ENCODE results near the gene SIRT3. TPM values are rescaled to one million over a fixed set of nuclear protein-coding genes. Genes with fewer than 3 reads are reported as not detected.

SIRT3 gene
- 3.6 TPM for total RNA-seq (ENCODE audit: insufficient read depth, low replicate concordance)

- peak; percentile 88 for DNase-seq (ENCODE audit: low spot score)
Observed at GRCh38 chr11:235997-236773, at the start of gene SIRT3. Gene SIRT3 (minus strand): TSS chr11:236342. CDS start chr11:236328, 14 bp downstream.

GRCh38 chr11:285894-286220, 49.7 kb upstream of the SIRT3 start:
- no peak for DNase-seq (ENCODE audit: low spot score)

DNA sequence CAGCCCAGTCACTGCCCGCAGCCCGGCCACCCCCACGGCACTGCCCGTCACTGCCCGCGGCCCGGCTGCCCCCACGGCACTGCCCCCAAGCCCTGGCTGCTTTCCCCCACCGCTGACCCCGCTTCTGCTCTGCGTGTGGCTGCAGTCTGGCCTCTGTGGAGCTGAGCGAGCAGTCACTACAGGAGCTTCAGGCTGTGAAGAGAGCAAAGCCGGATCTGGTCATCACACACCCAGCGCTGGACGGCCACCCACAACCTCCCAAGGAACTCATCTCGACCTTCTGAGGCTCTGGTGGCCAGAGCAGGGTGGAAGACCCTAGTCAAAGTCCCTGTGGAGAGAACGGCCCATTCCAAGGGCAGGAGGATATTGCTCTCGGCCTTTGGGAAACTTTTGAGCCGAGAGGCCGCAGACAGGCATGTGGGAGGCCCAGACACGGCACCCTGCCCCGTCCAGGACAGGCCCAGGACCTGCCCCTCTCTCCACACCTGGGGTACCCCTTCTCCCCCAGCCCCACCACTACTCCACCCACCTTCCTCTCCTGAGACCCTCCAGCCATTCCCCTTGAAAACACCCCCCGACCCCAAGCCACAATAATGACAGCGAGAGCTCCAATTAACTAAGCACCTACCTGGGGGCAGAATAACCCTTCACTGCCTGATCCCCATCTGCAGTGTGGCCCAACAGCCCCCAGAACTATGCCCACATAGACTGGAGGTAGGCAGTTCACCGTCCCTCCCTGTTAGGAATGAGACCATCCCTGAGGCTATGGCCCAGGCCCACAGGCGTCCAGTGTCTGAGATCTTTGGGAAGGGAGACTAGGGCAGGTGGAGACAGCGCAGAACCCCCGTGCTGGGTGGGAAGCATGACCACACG, 49.1 kb upstream of the SIRT3 start:
- no peak for DNase-seq (ENCODE audit: low spot score)

GRCh38 chr11:284105-285020, 48.2 kb upstream of the SIRT3 start:
- no peak for DNase-seq (ENCODE audit: low spot score)

DNA sequence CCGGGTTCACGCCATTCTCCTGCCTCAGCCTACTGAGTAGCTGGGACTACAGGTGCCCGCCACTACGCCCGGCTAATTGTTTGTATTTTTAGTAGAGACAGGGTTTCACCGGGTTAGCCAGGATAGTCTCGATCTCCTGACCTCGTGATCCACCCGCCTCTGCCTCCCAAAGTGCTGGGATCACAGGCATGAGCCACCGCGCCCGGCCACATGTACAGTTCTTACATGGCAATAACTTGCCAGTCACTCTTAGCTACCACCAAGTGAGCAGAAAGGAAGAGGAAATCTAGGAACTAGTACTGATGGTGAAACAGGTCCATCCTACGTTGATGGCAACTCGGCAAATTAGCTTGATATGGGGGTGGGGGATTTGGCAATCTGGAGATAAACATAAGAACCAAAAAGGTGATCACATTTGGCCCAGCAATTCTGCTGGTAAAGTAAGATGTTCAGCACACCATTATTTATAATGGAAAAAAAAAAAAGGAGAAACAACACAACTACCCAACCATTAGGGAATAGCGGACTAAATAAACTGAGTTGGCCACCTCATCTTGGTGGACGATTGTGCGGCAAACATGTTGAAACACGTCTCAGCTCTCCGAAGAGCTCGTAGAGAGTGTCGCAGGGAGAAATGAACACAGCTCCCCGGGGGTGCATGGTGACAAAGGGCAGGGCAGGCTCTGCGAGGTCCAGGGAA, 47.4 kb upstream of the SIRT3 start:
- no peak for DNase-seq (ENCODE audit: low spot score)

DNA sequence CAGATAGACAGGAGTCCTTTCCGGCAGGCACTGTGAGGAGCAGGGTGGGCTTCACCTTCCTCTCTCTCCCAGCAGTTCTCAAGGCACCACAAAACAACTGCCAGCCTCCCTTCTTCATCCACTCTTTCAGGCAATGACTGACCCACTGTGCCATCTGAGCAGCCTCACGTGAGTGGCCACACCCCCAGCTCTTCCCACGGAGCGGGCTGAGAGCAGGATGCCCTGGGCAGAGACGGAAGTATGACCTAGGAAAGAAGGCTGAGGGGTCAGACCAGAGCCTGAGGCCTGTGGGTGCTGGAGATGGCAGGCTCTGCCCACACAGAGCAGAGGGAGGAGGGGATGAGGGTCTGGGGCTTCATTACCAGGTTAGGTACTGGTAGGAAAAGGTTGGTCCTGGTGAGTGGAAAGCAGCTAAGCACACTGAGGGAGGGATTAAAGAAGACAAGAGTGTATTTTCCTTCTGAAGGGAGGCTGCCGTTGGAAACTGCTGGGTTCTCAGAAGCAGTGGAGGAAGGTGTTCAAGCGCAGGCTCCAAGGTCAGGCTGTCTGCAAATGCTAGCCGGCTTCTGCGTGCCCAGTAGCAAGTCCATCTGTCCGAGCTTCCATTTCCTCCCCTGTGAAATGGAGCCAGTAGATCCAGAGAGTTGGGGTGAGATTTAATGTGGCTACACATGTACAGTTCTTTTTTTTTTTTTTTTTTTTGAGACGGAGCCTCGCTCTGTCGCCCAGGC, 46.7 kb upstream of the SIRT3 start:
- DNase-seq (ENCODE audit: low spot score), result no peak

- no peak for DNase-seq (ENCODE audit: low spot score)
Observed at GRCh38 chr11:282171-282570, 46.0 kb upstream of the SIRT3 start.

DNA sequence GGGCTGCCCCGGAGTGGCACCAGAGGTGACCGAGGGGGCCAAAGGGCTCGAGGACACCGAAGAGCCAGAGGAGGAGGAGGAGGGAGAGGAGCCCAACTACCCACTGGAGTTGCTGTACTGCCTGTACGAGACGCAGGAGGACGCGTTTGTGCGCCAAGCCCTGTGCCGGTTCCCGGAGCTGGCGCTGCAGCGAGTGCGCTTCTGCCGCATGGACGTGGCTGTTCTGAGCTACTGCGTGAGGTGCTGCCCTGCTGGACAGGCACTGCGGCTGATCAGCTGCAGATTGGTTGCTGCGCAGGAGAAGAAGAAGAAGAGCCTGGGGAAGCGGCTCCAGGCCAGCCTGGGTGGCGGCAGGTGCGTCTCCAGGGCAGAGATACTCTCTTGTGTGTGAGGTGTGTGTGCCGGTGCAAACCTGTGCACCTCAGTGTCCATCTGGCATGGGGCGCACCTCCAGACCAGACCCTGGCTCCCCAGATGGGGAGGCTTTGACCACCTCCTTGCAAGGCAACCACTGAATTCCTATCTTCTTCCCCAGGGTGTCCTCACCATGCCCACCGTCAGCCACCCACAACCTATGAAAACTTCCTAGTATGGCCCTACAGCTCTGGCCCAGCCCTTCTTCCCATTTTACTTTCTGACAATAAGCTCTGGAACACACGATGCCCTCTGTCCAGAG, 45.5 kb upstream of the SIRT3 start:
- DNase-seq (ENCODE audit: low spot score), result no peak

DNA sequence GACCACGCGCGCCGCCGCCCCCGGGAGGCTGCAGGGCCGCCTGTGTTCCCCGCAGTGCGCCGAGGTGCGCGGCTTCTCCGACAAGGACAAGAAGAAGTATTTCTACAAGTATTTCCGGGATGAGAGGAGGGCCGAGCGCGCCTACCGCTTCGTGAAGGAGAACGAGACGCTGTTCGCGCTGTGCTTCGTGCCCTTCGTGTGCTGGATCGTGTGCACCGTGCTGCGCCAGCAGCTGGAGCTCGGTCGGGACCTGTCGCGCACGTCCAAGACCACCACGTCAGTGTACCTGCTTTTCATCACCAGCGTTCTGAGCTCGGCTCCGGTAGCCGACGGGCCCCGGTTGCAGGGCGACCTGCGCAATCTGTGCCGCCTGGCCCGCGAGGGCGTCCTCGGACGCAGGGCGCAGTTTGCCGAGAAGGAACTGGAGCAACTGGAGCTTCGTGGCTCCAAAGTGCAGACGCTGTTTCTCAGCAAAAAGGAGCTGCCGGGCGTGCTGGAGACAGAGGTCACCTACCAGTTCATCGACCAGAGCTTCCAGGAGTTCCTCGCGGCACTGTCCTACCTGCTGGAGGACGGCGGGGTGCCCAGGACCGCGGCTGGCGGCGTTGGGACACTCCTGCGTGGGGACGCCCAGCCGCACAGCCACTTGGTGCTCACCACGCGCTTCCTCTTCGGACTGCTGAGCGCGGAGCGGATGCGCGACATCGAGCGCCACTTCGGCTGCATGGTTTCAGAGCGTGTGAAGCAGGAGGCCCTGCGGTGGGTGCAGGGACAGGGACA, 44.8 kb upstream of the SIRT3 start:
- DNase-seq (ENCODE audit: low spot score), result no peak

GRCh38 chr11:279966-280705, 44.0 kb upstream of the SIRT3 start:
- DNase-seq (ENCODE audit: low spot score), result no peak

DNA sequence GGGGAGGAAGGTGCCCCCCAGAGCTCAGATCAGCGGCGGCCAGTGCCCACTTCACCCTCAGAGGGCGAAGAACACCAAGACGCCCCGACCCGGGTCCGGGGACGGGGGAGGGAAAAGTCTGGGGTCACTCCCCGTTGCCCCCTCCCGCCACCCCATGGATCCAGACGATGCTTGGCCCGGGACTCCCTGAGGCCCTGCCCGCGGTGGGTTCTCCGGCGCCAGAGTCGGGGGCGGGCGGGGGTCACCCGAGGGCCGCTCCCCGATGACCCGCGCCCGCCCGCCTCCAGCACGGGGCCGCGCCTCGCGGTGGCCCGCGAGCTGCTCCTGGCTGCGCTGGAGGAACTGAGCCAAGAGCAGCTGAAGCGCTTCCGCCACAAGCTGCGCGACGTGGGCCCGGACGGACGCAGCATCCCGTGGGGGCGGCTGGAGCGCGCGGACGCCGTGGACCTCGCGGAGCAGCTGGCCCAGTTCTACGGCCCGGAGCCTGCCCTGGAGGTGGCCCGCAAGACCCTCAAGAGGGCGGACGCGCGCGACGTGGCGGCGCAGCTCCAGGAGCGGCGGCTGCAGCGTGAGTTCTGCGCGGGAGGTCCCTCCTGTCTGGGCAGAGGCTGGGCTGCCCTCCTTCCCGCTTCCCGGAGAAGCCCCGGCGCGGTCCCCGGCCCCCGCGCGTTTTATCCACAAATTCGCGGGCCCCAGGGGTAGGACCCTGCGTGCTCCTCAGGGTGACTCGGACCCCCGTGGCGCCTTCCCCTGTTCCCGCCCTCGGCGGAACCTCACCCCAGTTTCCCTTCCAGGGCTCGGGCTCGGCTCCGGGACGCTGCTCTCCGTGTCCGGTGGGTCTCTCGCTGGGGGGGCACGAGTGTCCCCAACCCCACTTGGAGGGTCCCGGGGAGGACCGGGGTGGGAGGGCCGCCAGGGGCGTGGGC, 43.2 kb upstream of the SIRT3 start:
- no peak for DNase-seq (ENCODE audit: low spot score)

DNA sequence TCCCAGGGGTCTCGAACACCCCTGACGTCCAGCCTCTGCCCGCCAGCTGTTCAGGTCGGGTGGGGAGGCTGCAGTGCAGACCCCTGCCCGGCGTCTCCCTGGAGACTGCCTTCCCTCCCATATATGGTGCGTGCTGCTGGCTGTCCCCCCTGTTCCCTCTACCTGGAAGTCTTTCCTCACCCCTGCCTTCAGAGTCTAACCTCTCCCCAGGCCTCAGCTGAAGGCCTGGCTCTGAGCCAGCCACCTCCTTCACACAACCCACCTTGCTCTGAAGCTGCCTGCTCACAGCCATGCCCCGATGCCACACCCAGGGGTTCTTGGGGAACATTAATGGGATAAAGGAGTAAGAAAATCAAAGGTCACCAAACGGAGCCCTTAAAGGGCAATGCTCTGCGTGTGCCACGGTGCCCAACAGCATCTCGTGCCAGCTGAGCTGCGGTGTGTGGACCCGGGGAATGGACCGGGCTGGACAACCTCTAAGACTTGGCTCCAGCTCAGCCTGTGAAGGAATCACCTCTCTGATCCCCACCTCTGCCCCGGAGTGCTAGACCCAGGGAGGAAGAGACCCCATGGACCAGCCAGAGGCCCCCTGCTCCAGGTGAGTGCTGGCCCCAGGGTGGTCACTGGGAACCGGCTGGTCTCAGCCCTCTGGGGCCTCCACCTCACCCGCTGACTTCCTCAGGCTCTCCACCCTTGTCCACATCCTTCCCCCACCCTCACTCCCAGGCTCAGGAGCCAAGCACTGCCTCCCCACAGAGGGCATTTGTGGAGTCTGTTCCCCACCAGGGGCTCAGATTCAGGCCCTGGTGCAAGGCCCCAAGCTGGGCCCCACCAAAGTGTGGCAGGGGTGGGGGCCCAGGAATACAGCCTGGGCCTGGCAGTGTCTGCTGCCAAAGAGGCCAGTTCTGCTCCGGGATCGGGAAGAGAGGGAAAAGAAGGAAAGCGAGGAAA, 42.1 kb upstream of the SIRT3 start, which contains the start of gene NLRP6:
NLRP6 (plus strand) TSS at position 407 of the 951 bp plus-strand sequence; CDS start at position 570, 163 bp downstream.
- no peak for DNase-seq (ENCODE audit: low spot score)

DNA sequence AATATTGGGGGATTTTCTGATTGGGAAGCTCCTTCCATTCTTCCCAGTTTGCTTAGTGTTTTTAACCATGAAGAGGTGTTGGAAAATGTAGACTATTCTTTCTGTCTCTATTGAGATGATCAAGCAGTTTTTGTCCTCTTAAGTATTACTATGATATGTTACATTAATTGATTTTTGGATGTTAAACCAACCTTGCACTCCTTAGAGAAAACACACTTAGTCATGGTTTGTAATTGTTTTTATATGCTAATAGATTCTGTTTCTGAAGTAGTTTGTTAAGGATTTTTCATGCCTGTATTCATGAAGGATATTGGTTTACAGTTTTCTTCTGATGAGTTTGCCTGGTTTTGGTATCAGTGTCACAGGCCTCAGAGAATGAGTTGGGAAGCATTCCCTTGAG, 40.1 kb upstream of the SIRT3 start:
- DNase-seq (ENCODE audit: low spot score), result no peak

DNA sequence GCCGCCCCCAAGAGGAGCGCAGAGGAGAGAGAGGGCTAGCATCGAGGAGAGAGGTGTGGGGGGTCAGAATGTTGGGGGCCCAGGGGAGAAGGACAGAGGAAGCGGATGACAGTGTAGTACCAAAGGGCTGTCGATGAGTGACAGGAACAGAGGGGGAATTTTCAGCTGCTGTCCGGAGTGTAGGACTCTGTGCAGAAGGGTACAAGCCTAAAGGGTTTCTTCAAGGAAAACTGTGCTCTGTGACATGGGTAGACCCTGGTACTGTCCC, 36.7 kb upstream of the SIRT3 start:
- DNase-seq (ENCODE audit: low spot score), result no peak

- DNase-seq (ENCODE audit: low spot score), result no peak
Observed at GRCh38 chr11:272195-272930, 36.2 kb upstream of the SIRT3 start.

- no peak for DNase-seq (ENCODE audit: low spot score)
Observed at GRCh38 chr11:271319-271715, 35.2 kb upstream of the SIRT3 start.

All from umbilical cord (tissue), 2 donors.